IMR-90 (cell line): ENCODE results near the gene LRRC26. TPM values are rescaled to one million over a fixed set of nuclear protein-coding genes. Genes with fewer than 3 reads are reported as not detected.

Experiments
- ATAC-seq: fragments of 200-7000 bp; cut with Tn5 transposase; 2 replicates; pipeline ENCODE4 v1.9.1; 2020; ENCODE audit warnings: low read depth, mild to moderate bottlenecking, moderate library complexity
- BruUV-seq: library from RNA; stranded (reverse); fragments of 400-500 nt; replicated peaks from 2 replicates; lab custom pipeline; 2021; lab: Mats Ljungman, UMichigan
- CTCF ChIA-PET: fragments of 300-600 bp; formaldehyde crosslinking; extraction: SDS; loops from one replicate; lab custom pipeline; 2021; ENCODE audit warnings: antibody characterized with exemption; lab: Yijun Ruan, JAX
- POLR2A ChIA-PET: fragments of 300-600 bp; sonication (Branson Sonifier 250); formaldehyde crosslinking; loops from one replicate; lab custom pipeline; 2022; ENCODE audit warnings: antibody characterized with exemption; ENCODE audit not compliant: unreplicated experiment; lab: Charles Lee
- DNase-seq: peaks from one replicate; pipeline ENCODE4 v3.0.0; 2013
- H2AFZ ChIP-seq: replicated peaks from 2 replicates; pipeline ENCODE3; 2013; ENCODE audit warnings: low read length, mild to moderate bottlenecking; ENCODE audit not compliant: poor library complexity
- H2AK5ac ChIP-seq: 2 replicates; pipeline ENCODE4 v1.6.1; 2013; ENCODE audit warnings: low read depth, low read length, inconsistent platforms
- H2AK9ac ChIP-seq: replicated peaks from 2 replicates; pipeline ENCODE3; 2013; ENCODE audit warnings: mild to moderate bottlenecking, low read depth, low read length, moderate library complexity; ENCODE audit not compliant: poor library complexity
- H2BK120ac ChIP-seq: 2 replicates; pipeline ENCODE4 v1.6.1; 2013; ENCODE audit warnings: low read depth, low read length, inconsistent platforms
- H2BK15ac ChIP-seq: 3 replicates; pipeline ENCODE4 v1.6.1; 2013; ENCODE audit warnings: low read depth, low read length, inconsistent platforms
- H2BK20ac ChIP-seq: 2 replicates; pipeline ENCODE4 v1.6.1; 2013; ENCODE audit warnings: low read depth, mild to moderate bottlenecking, inconsistent platforms, low read length, moderate library complexity
- H2BK5ac ChIP-seq: 2 replicates; pipeline ENCODE4 v1.6.1; 2013; ENCODE audit warnings: mild to moderate bottlenecking, low read depth, low read length, inconsistent platforms; ENCODE audit not compliant: poor library complexity, severe bottlenecking
- H3K14ac ChIP-seq: replicated peaks from 2 replicates; pipeline ENCODE4 v1.6.1; 2013; ENCODE audit warnings: low read depth, low read length, inconsistent platforms
- H3K18ac ChIP-seq: 2 replicates; pipeline ENCODE4 v1.6.1; 2013; ENCODE audit warnings: low read depth, low read length, control low read depth
- H3K23ac ChIP-seq: 2 replicates; pipeline ENCODE4 v1.6.1; 2013; ENCODE audit warnings: low read depth, low read length, inconsistent platforms
- H3K27ac ChIP-seq: 2 replicates; pipeline ENCODE4 v1.5.1; 2013; ENCODE audit warnings: mild to moderate bottlenecking, control low read depth, low read length; ENCODE audit not compliant: insufficient read depth
- H3K27me3 ChIP-seq: 2 replicates; pipeline ENCODE4 v1.6.1; 2013; ENCODE audit warnings: low read length; ENCODE audit not compliant: control insufficient read depth, insufficient read depth
- H3K36me3 ChIP-seq: 2 replicates; pipeline ENCODE4 v1.6.1; 2013; ENCODE audit warnings: low read length, mixed read lengths; ENCODE audit not compliant: control insufficient read depth, insufficient read depth
- H3K4ac ChIP-seq: 2 replicates; pipeline ENCODE4 v1.6.1; 2013; ENCODE audit warnings: low read depth, low read length, inconsistent platforms
- H3K4me1 ChIP-seq: 2 replicates; pipeline ENCODE4 v1.6.1; 2013; ENCODE audit warnings: low read length, mixed read lengths; ENCODE audit not compliant: control insufficient read depth, insufficient read depth
- H3K4me2 ChIP-seq: 2 replicates; pipeline ENCODE4 v1.6.1; 2013; ENCODE audit warnings: low read depth, mild to moderate bottlenecking, control low read depth, low read length, moderate library complexity
- H3K4me3 ChIP-seq: 2 replicates; pipeline ENCODE4 v1.5.1; 2013; ENCODE audit warnings: low read depth, mild to moderate bottlenecking, control low read depth, low read length, moderate library complexity; ENCODE audit not compliant: insufficient read depth
- H3K56ac ChIP-seq: 2 replicates; pipeline ENCODE4 v1.6.1; 2013; ENCODE audit warnings: low read length, inconsistent platforms; ENCODE audit not compliant: insufficient read depth; ENCODE audit errors: extremely low read depth
- H3K79me1 ChIP-seq, 2 experiments: 2 replicates each; pipeline ENCODE4 v1.6.1; 2013; ENCODE audit warnings: low read length in 2 of 2, inconsistent platforms in 1 of 2, low read depth in 1 of 2
- H3K9ac ChIP-seq: 2 replicates; pipeline ENCODE4 v1.6.1; 2013; ENCODE audit warnings: low read depth, low read length, control low read depth
- H3K9me1 ChIP-seq: 2 replicates; pipeline ENCODE4 v1.6.1; 2013; ENCODE audit warnings: low read length, inconsistent platforms; ENCODE audit not compliant: insufficient read depth
- H3K9me3 ChIP-seq: 2 replicates; pipeline ENCODE4 v1.6.1; 2013; ENCODE audit warnings: low read length; ENCODE audit not compliant: control insufficient read depth, insufficient read depth
- H4K20me1 ChIP-seq: 2 replicates; pipeline ENCODE4 v1.6.1; 2013; ENCODE audit warnings: low read length, inconsistent platforms; ENCODE audit not compliant: insufficient read depth
- H4K5ac ChIP-seq: 2 replicates; pipeline ENCODE4 v1.6.1; 2013; ENCODE audit warnings: mild to moderate bottlenecking, low read depth, low read length, control low read depth
- H4K8ac ChIP-seq, 2 experiments: 2 replicates each; pipeline ENCODE4 v1.6.1; 2013; ENCODE audit warnings: low read depth in 2 of 2, low read length in 2 of 2, control low read depth in 1 of 2, inconsistent platforms in 1 of 2
- H4K91ac ChIP-seq: 2 replicates; pipeline ENCODE4 v1.6.1; 2013; ENCODE audit warnings: low read depth, low read length, inconsistent platforms; ENCODE audit not compliant: insufficient read depth
- BHLHE40 ChIP-seq: fragments of 150-350 bp; IDR thresholded peaks from 2 replicates; pipeline ENCODE4 v1.6.1; 2016; ENCODE audit warnings: mild to moderate bottlenecking, low read depth, low read length
- CHD1 ChIP-seq: IDR thresholded peaks from 2 replicates; pipeline ENCODE4 v1.6.1; 2012; ENCODE audit warnings: low read depth, low read length, improper control_type of control experiment
- MAZ ChIP-seq: IDR thresholded peaks from 2 replicates; pipeline ENCODE4 v1.6.1; 2012; ENCODE audit warnings: low read depth, mild to moderate bottlenecking, low read length, improper control_type of control experiment, moderate library complexity, borderline replicate concordance
- MXI1 ChIP-seq: IDR thresholded peaks from 2 replicates; pipeline ENCODE4 v1.6.1; 2012; ENCODE audit warnings: low read depth, mild to moderate bottlenecking, low read length, moderate library complexity, borderline replicate concordance
- POLR2A ChIP-seq: IDR thresholded peaks from 2 replicates; pipeline ENCODE4 v1.6.1; 2012; ENCODE audit warnings: mild to moderate bottlenecking, low read depth, low read length
- RAD21 ChIP-seq: IDR thresholded peaks from 2 replicates; pipeline ENCODE4 v1.6.1; 2012; ENCODE audit warnings: low read length, improper control_type of control experiment
- SMC3 ChIP-seq: fragments of 150-350 bp; IDR thresholded peaks from 2 replicates; pipeline ENCODE4 v1.6.1; 2016; ENCODE audit warnings: low read depth, mild to moderate bottlenecking, antibody characterized with exemption, low read length, moderate library complexity
- WGBS, 2 experiments: methylation state at CpG; one replicate each; pipeline versions ENCODE4 v1.1.5 to v1.1.7; 2013; ENCODE audit warnings: missing lambda C conversion rate in 2 of 2; ENCODE audit not compliant: insufficient read length in 1 of 2; ENCODE audit errors: extremely low coverage in 2 of 2; 5-methylcytosine and 5-hydroxymethylcytosine counted together
- dilution Hi-C: fragments of 300-500 bp; cut with HindIII; formaldehyde crosslinking; loops from one replicate; pipeline ENCODE4 v1.14.3; 2018; ENCODE audit warnings: low sequenced_read_pairs; ENCODE audit not compliant: unreplicated experiment
- in situ Hi-C: fragments of 300-500 bp; cut with MboI; formaldehyde crosslinking; loops from 3 replicates; pipeline ENCODE4 v1.14.3; 2019; ENCODE audit warnings: low sequenced_read_pairs, inconsistent platforms, mixed read lengths
- intact Hi-C: fragments of 100-400 bp; cut with micrococcal nuclease; formaldehyde crosslinking; loops from 2 replicates; pipeline ENCODE4 v1.10.0; 2022
- polyA plus RNA-seq, 3 experiments: library from polyadenylated mRNA; depleted of rRNA; stranded (reverse); fragments of >200 nt; gene quantifications; 2 replicates each; pipeline ENCODE4 v1.2.3, GENCODE V29; 2012; ENCODE audit warnings: low replicate concordance in 1 of 3
- total RNA-seq: library from RNA; depleted of rRNA; stranded (reverse); fragments of >200 nt; gene quantifications from 2 replicates; pipeline ENCODE4 v1.2.3, GENCODE V29; 2012
- TF ChIP-seq, protein P1 (sequence below): fragments of 150-350 bp; IDR thresholded peaks from 2 replicates; pipeline ENCODE4 v1.6.1; 2016; ENCODE audit warnings: low read depth, mild to moderate bottlenecking, low read length, moderate library complexity, borderline replicate concordance
- TF ChIP-seq, protein P2 (sequence below): conservative IDR thresholded peaks from 2 replicates; pipeline ENCODE4 v1.5.1; 2012; ENCODE audit warnings: mild to moderate bottlenecking, low read depth, low read length, improper control_type of control experiment

The LRRC26 gene
- total and polyA plus RNA-seq, 2 of the 4 experiments (the other 2 are of a cell fraction), result not detected

DNA sequence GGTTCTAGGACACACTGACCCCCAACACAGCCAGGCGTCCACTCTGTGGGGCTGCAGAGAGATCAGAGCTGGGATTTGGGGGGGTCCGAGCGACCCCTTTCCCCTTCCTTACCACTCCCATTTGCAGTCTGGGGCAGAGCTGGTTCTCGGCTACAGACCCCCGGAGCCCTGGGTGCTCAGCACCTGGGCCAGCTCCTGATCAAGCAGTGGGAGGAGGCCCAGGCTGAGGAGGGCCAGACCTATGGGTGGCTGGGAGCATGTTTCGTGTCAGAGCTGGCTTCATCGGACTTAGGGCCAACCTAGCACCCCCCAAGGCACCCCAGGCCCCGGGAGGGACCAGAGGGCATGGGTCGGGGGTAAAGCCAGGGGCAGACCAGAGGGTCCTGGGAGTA is 23.3 kb downstream of the LRRC26 start:
- WGBS, 2 experiments, result no CpG with 5 or more reads among the region's 9 CpGs
- Histone ChIP-seq H4K8ac (no peak overlapping the region), H4K5ac (no peak overlapping the region), H2BK120ac (no peak overlapping the region), H3K36me3 (no peaks in the 10 kb centered on the region), H4K20me1 (no peaks in the 10 kb centered on the region), H3K4me3 (no peak overlapping the region), H2AK9ac (no peak overlapping the region), H3K27me3 (peaks cover 26% of the 10 kb centered on the region), H3K9ac (no peak overlapping the region), H3K4me1 (no peaks in the 10 kb centered on the region), H3K4me2 (no peak overlapping the region), H4K91ac (no peak overlapping the region), H2AFZ (peak overlapping the region; percentile 14), H3K4ac (no peak overlapping the region), H2BK20ac (no peak overlapping the region), H3K9me3 (no peaks in the 10 kb centered on the region), H3K18ac (no peak overlapping the region), H2BK5ac (no peak overlapping the region), H3K9me1 (0 out of 2 replicates have a peak, but pooled peaks cover 4% of the 10 kb centered on the region), H3K56ac (no peak overlapping the region), H3K79me1 (no peaks in the 10 kb centered on the region), H2AK5ac (no peak overlapping the region), H3K14ac (no peak overlapping the region), H3K23ac (no peak overlapping the region), H2BK15ac (no peak overlapping the region), H3K27ac (no peak overlapping the region)
- DNase-seq, result no peak
- no TSS peak for BruUV-seq
- in situ Hi-C loops, result no loop called here
- dilution Hi-C loops, result no loop called here
- ATAC-seq, result no peak
- intact Hi-C loops, result no loop called here
- POLR2A ChIA-PET, result no interaction called here
- TF ChIP-seq, protein P1, sequence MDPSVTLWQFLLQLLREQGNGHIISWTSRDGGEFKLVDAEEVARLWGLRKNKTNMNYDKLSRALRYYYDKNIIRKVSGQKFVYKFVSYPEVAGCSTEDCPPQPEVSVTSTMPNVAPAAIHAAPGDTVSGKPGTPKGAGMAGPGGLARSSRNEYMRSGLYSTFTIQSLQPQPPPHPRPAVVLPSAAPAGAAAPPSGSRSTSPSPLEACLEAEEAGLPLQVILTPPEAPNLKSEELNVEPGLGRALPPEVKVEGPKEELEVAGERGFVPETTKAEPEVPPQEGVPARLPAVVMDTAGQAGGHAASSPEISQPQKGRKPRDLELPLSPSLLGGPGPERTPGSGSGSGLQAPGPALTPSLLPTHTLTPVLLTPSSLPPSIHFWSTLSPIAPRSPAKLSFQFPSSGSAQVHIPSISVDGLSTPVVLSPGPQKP, result no peak
- TF ChIP-seq MXI1 (no peak), BHLHE40 (no peak), MAZ (no peak), RAD21 (no peak), CHD1 (no peak), POLR2A (no peak), SMC3 (no peak)
- TF ChIP-seq, protein P2, sequence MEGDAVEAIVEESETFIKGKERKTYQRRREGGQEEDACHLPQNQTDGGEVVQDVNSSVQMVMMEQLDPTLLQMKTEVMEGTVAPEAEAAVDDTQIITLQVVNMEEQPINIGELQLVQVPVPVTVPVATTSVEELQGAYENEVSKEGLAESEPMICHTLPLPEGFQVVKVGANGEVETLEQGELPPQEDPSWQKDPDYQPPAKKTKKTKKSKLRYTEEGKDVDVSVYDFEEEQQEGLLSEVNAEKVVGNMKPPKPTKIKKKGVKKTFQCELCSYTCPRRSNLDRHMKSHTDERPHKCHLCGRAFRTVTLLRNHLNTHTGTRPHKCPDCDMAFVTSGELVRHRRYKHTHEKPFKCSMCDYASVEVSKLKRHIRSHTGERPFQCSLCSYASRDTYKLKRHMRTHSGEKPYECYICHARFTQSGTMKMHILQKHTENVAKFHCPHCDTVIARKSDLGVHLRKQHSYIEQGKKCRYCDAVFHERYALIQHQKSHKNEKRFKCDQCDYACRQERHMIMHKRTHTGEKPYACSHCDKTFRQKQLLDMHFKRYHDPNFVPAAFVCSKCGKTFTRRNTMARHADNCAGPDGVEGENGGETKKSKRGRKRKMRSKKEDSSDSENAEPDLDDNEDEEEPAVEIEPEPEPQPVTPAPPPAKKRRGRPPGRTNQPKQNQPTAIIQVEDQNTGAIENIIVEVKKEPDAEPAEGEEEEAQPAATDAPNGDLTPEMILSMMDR, result no peak
- CTCF ChIA-PET, result no interaction called here
